ENCODE measurements around the gene CCNB1. TPM values are rescaled to one million over a fixed set of nuclear protein-coding genes. Genes with fewer than 3 reads are reported as not detected.

Gene CCNB1
- 1 to 10 TPM; 2.3 to 3.6 (median 2.5) TPM for total RNA-seq
- 10 to 100 TPM; 13.2 to 68.1 (median 19.7) TPM for polyA plus RNA-seq

DNA sequence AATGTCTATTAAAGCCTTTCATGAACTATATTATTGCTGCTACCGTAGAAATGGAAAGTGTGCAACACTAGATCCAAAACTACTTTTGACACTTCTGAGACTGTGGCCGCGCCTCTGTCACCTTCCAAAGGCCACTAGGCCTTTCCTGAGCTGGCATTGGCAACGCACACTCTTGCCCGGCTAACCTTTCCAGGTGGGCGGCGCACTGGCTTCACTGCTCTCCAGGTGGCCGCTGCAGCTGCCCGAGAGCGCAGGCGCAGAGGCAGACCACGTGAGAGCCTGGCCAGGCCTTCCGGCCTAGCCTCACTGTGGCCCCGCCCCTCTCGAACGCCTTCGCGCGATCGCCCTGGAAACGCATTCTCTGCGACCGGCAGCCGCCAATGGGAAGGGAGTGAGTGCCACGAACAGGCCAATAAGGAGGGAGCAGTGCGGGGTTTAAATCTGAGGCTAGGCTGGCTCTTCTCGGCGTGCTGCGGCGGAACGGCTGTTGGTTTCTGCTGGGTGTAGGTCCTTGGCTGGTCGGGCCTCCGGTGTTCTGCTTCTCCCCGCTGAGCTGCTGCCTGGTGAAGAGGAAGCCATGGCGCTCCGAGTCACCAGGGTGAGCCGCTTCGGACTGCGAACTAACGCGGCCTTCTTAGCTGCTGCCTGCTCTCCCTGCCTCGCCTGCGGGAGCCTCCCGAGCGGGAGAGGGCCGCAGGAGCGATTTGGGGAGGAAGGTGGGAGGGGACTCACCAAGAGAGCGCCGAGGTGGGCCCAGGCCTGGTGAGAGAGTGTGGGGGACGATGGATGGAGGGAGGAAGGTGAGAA lies at the start of gene CCNB1:
TSS of gene CCNB1 (plus strand) at position 465 of the 807 bp plus-strand sequence. CDS start at position 578, 113 bp downstream.
- H3K36me3 ChIP-seq = no peaks in the 10 kb centered on the region
- peaks cover 0 to 17% (median 11%) of the 10 kb centered on the region in 4 donors for H3K4me1 ChIP-seq
- peak within 1 kb of the TSS; percentile 57 to 69 (median 61) for H3K27ac ChIP-seq
- peak; percentile 98 for DNase-seq
- TF ChIP-seq POLR2AphosphoS5 (IDR thresholded peaks at IDR 0.05) = peak in 2 of 4 donors; percentile 35 to 62
- TF ChIP-seq, protein P1, sequence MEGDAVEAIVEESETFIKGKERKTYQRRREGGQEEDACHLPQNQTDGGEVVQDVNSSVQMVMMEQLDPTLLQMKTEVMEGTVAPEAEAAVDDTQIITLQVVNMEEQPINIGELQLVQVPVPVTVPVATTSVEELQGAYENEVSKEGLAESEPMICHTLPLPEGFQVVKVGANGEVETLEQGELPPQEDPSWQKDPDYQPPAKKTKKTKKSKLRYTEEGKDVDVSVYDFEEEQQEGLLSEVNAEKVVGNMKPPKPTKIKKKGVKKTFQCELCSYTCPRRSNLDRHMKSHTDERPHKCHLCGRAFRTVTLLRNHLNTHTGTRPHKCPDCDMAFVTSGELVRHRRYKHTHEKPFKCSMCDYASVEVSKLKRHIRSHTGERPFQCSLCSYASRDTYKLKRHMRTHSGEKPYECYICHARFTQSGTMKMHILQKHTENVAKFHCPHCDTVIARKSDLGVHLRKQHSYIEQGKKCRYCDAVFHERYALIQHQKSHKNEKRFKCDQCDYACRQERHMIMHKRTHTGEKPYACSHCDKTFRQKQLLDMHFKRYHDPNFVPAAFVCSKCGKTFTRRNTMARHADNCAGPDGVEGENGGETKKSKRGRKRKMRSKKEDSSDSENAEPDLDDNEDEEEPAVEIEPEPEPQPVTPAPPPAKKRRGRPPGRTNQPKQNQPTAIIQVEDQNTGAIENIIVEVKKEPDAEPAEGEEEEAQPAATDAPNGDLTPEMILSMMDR (IDR thresholded peaks at IDR 0.05) = peak in 1 of 4 experiments; percentile 8
- TF ChIP-seq EP300 (IDR thresholded peaks at IDR 0.05) = no peak
- peak within 1 kb of the TSS; percentile 44 to 67 (median 60) for H3K4me3 ChIP-seq
- intact Hi-C loops (cut with DNase I) = loop anchor here (1.0 to 2.0 kb wide), 3 partner anchors 22 to 68 kb away; partner anchors contain the start of genes CDK7 and CENPH
- H3K27me3 ChIP-seq = no peaks in the 10 kb centered on the region
- WGBS, 2 donors = 1% methylated on average over 50 of the region's 50 CpGs
- H3K9me3 ChIP-seq = no peaks in the 10 kb centered on the region

DNA sequence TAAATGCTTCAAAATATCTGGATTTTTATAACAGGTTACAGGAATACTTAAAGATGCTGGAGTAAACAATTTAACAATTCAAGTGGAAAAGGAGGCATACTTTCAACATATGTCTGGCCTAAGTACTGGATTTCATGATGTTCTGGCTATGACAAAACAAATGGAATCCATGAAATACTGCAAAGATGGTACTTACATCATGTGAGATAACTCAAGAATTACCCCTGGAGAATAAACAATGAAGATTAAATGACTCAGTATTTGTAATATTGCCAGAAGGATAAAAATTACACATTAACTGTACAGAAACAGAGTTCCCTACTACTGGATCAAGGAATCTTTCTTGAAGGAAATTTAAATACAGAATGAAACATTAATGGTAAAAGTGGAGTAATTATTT lies 37.5 kb upstream of the CCNB1 start:
- Histone ChIP-seq H3K4me1 (no peaks in the 10 kb centered on the region), H3K4me3 (no peak overlapping the region), H3K36me3 (peaks cover 0 to 81% (median 17%) of the 10 kb centered on the region in 4 donors), H3K27ac (no peak overlapping the region), H3K27me3 (no peaks in the 10 kb centered on the region), H3K9me3 (no peaks in the 10 kb centered on the region)
- intact Hi-C loops (cut with DNase I) = no loop called here
- DNase-seq = no peak
- TF ChIP-seq POLR2AphosphoS5 (IDR thresholded peaks at IDR 0.05) (no peak), POLR2A (IDR thresholded peaks at IDR 0.05) (no peak), EP300 (IDR thresholded peaks at IDR 0.05) (no peak)
- TF ChIP-seq, protein P1 (IDR thresholded peaks at IDR 0.05) = no peak

DNA sequence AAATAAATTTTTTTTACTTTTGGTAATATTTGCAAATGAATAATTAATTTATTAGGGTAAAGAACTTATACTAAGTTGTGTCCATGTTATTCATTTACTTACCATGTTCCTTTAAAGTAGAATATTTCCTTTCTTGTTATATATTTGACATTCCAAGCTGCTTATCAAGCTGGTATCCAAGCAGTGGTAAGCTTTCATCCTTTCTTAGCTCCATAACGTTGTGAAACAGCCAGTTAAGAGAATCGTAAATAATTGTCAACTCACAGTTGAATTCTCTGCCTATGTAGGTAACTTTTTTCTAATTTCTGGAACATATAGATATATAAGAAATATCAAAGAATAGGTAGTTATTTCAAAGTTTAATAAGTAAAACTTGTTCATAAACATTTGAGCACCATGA lies 36.7 kb upstream of the CCNB1 start:
- TF ChIP-seq EP300 (IDR thresholded peaks at IDR 0.05) (no peak), POLR2A (IDR thresholded peaks at IDR 0.05) (no peak), POLR2AphosphoS5 (IDR thresholded peaks at IDR 0.05) (no peak)
- TF ChIP-seq, protein P1 (IDR thresholded peaks at IDR 0.05) = no peak
- intact Hi-C loops (cut with DNase I) = no loop called here
- H3K4me3 ChIP-seq = no peak overlapping the region
- 81 to 83% methylated on average over 2 of the region's 2 CpGs for WGBS, 2 donors
- H3K9me3 ChIP-seq = no peaks in the 10 kb centered on the region
- H3K27ac ChIP-seq = no peak overlapping the region
- no peak for DNase-seq
- H3K4me1 ChIP-seq = no peaks in the 10 kb centered on the region
- peaks cover 0 to 73% (median 9%) of the 10 kb centered on the region in 4 donors for H3K36me3 ChIP-seq
- no peaks in the 10 kb centered on the region for H3K27me3 ChIP-seq

DNA sequence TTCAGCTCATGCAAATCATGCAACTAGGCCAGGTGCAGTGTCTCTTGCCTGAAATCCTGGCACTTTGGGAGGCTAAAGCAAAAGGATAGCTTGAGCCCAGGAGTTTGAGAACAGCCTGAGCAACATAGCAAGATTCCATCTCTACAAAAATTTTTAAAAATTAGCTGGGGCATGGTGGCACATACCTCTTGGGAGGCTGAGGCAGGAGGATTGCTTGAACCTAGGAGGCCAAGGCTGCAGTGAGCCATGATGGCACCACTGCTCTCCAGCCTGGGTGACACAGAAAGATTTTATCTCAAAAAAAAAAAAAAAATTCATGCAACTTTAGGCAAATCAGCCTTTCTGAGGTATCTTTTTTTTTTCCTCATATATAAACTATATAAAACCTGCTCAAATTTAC lies 35.6 kb upstream of the CCNB1 start:
- intact Hi-C loops (cut with DNase I) = no loop called here
- TF ChIP-seq POLR2AphosphoS5 (IDR thresholded peaks at IDR 0.05) = no peak
- Histone ChIP-seq H3K27me3 (no peaks in the 10 kb centered on the region), H3K36me3 (peaks cover 0 to 62% (median 8%) of the 10 kb centered on the region in 4 donors), H3K9me3 (no peaks in the 10 kb centered on the region), H3K4me1 (no peaks in the 10 kb centered on the region), H3K4me3 (no peak overlapping the region), H3K27ac (no peak overlapping the region)
- DNase-seq = no peak

DNA sequence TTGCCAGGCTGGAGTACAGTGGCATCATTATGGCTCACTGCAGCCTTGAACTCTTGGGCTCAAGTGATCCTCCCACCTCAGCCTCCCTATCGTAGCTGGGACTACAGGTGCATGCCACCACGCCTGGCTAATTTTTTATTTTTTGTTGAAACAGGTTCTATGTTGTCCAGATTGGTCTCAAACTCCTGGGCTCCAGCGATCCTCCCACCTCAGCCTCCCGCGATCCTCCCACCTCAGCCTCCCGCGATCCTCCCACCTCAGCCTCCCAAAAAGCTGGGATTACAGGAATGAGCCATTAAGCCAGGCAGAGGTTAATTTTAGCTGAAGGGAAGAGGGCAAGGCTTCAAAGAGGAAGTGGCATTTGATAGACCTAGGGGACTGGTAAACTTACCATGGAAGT lies 32.8 kb upstream of the CCNB1 start:
- H3K4me3 ChIP-seq = no peak overlapping the region
- H3K36me3 ChIP-seq = peaks cover 0 to 34% (median 4%) of the 10 kb centered on the region in 4 donors
- whole genome bisulfite sequencing, 2 donors = 67 to 93% methylated on average over 7 of the region's 7 CpGs
- no peak for DNase-seq
- H3K27ac ChIP-seq = no peak overlapping the region
- H3K27me3 ChIP-seq = no peaks in the 10 kb centered on the region
- no peaks in the 10 kb centered on the region for H3K9me3 ChIP-seq
- intact Hi-C loops (cut with DNase I) = no loop called here
- TF ChIP-seq POLR2A (IDR thresholded peaks at IDR 0.05) (no peak), EP300 (IDR thresholded peaks at IDR 0.05) (no peak), POLR2AphosphoS5 (IDR thresholded peaks at IDR 0.05) (no peak)
- TF ChIP-seq, protein P1 (IDR thresholded peaks at IDR 0.05) = no peak
- no peaks in the 10 kb centered on the region for H3K4me1 ChIP-seq
